RWPE1 (cell line): Measurements from ENCODE around the gene TBXA2R.

Source experiments
- CTCF ChIA-PET: fragments of 350-600 bp; sonication (Branson Sonifier 250); formaldehyde crosslinking; extraction: SDS; loops from one replicate; lab custom pipeline; 2021; lab: Yijun Ruan, JAX
- POLR2A ChIA-PET: fragments of 400-600 bp; formaldehyde crosslinking; extraction: SDS; loops from one replicate; lab custom pipeline; 2020; ENCODE audit warnings: antibody characterized with exemption; ENCODE audit not compliant: low non-redundant PET; lab: Yijun Ruan, JAX
- DNase-seq: peaks from one replicate; pipeline ENCODE4 v3.0.0; 2012; ENCODE audit warnings: low spot score
- H3K27ac ChIP-seq: fragments of 450-650 bp; 2 replicates; pipeline ENCODE4 v1.5.1; 2017
- CTCF ChIP-seq: fragments of 450-650 bp; conservative IDR thresholded peaks from 2 replicates; pipeline ENCODE4 v1.5.1; 2017; ENCODE audit warnings: low read depth, mild to moderate bottlenecking

The TBXA2R gene

GRCh38 chr19:3645726-3646125 lies 39.1 kb upstream of the TBXA2R start:
- POLR2A ChIA-PET = no interaction called here
- TF ChIP-seq CTCF = no peak
- CTCF ChIA-PET = no interaction called here
- DNase-seq = no peak
- no peak overlapping the region for H3K27ac ChIP-seq

- POLR2A ChIA-PET = no interaction called here
Measured at GRCh38 chr19:3645067-3645396, 38.4 kb upstream of the TBXA2R start.

GRCh38 chr19:3644351-3645066 lies 37.8 kb upstream of the TBXA2R start:
- H3K27ac ChIP-seq = peak overlapping the region; percentile 23
- no peak for DNase-seq
- ChIA-PET CTCF (no interaction called here), POLR2A (no interaction called here)
- TF ChIP-seq CTCF = no peak

More at GRCh38 chr19:3645067-3645396, 38.4 kb upstream of the TBXA2R start:
- peak overlapping the region; percentile 23 for H3K27ac ChIP-seq
- TF ChIP-seq CTCF = no peak
- CTCF ChIA-PET = no interaction called here
- no peak for DNase-seq

- DNase-seq = no peak
- ChIA-PET CTCF (interaction anchor here (0.6 kb wide), 1 partner anchor 9 kb away, joined by 3 read pairs; no protein-coding TSS in a partner anchor), POLR2A (no interaction called here)
- no peak for TF ChIP-seq CTCF
- no peak overlapping the region for H3K27ac ChIP-seq
Measured at GRCh38 chr19:3643674-3644313, 37.1 kb upstream of the TBXA2R start.

- peak; percentile 25 for DNase-seq
- no peak for TF ChIP-seq CTCF
- ChIA-PET CTCF (interaction anchor here (0.6 kb wide), 1 partner anchor 9 kb away, joined by 3 read pairs; no protein-coding TSS in a partner anchor), POLR2A (no interaction called here)
- H3K27ac ChIP-seq = no peak overlapping the region
Measured at GRCh38 chr19:3642987-3643673, 36.5 kb upstream of the TBXA2R start.

- ChIA-PET CTCF (no interaction called here), POLR2A (no interaction called here)
- no peak for TF ChIP-seq CTCF
- no peak overlapping the region for H3K27ac ChIP-seq
- DNase-seq = no peak
Measured at GRCh38 chr19:3642296-3642695, 35.6 kb upstream of the TBXA2R start.
